Ishikawa (cell line): ENCODE measurements around the gene RBL2.
A peak's percentile ranks its signal among the peaks of the same experiment; 100 is the strongest.

Experiments
- CEBPB ChIP-seq: IDR thresholded peaks from 2 replicates; pipeline ENCODE4 v1.6.1; 2012
- CREB1 ChIP-seq: IDR thresholded peaks from 2 replicates; pipeline ENCODE4 v1.6.1; 2012; ENCODE audit warnings: low read depth
- EGR1 ChIP-seq: IDR thresholded peaks from 2 replicates; pipeline ENCODE4 v1.6.1; 2012
- EP300 ChIP-seq: IDR thresholded peaks from 2 replicates; pipeline ENCODE4 v1.6.1; 2012; ENCODE audit warnings: borderline replicate concordance
- FOXM1 ChIP-seq: IDR thresholded peaks from 2 replicates; pipeline ENCODE4 v1.6.1; 2012; ENCODE audit warnings: low read depth, borderline replicate concordance
- NFIC ChIP-seq: IDR thresholded peaks from 2 replicates; pipeline ENCODE4 v1.6.1; 2012
- RAD21 ChIP-seq: IDR thresholded peaks from 2 replicates; pipeline ENCODE4 v1.6.1; 2012; ENCODE audit warnings: low read depth
- TAF1 ChIP-seq: IDR thresholded peaks from 2 replicates; pipeline ENCODE4 v1.6.1; 2012; ENCODE audit warnings: low read depth, mild to moderate bottlenecking
- TCF12 ChIP-seq: IDR thresholded peaks from 2 replicates; pipeline ENCODE4 v1.6.1; 2012; ENCODE audit warnings: low read depth
- TEAD4 ChIP-seq: IDR thresholded peaks from 2 replicates; pipeline ENCODE4 v1.6.1; 2012
- YY1 ChIP-seq: IDR thresholded peaks from 2 replicates; pipeline ENCODE4 v1.6.1; 2012; ENCODE audit warnings: low read depth
- ZBTB7A ChIP-seq: IDR thresholded peaks from 2 replicates; pipeline ENCODE4 v1.6.1; 2012; ENCODE audit warnings: low read depth
- TF ChIP-seq, protein P1 (sequence below): IDR thresholded peaks from 2 replicates; pipeline ENCODE4 v1.6.1; 2012
- TF ChIP-seq, protein P2 (sequence below): IDR thresholded peaks from 2 replicates; pipeline ENCODE4 v1.6.1; 2012; ENCODE audit warnings: low read depth, mild to moderate bottlenecking
- TF ChIP-seq, protein P3 (sequence below): IDR thresholded peaks from 2 replicates; pipeline ENCODE4 v1.6.1; 2012

The RBL2 gene

DNA sequence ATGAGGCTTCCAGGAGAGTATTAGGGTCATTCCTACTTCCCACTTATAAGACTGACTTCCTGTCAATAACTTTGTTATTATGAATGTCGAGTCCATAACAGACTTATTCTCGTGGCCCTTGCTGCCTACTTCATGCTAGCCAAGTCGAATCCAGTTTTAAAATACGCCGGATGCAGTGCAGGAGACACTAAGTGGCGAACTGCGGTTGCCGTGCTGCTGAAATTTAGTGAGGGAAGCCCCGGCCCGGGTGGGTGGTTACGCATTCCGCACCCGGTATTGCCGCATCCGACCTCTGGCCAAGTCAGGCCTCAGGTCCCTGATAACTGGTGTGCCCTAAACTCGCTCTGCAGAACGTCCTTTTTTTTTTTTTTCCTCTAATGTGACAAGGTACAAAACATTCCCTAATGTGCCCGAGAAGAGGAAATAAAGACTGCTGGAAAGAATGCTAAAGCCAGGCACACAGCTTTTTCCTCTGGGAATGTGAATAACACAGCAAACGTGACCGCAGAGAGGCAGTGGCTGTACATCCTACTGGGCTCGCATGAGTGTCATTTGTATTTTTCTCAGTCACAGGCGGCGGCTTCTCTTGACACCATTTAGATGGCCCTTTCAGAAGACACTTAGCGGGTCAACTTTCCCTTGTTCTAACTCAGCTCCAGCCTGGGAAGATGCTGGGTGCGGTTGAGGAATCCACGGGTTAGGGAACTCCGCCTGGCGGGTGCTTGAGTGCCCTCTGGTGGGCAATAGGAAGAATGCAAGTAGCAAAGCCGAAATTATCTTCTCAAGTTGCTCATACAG lies 75.8 kb downstream of the RBL2 start:
- TF ChIP-seq NFIC (no peak), RAD21 (peak; percentile 78)

DNA sequence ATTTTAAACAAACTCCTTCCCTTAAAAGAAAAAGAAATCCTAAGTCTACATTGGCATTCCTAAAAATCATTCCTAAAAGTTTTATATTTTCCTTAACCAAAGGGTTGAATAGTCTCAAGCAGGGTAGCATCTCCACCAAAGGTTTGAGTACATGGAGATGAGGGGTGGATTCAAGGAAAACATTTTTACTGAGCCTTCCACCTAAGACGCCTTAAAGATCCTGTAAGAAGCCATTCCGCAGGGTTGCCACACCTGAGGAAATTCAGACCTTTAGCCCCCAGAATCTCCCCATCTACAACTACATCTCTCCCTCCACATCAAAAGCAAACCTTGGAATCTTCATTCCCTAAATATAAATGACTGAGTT lies 76.4 kb downstream of the RBL2 start:
- TF ChIP-seq CREB1 (no peak), YY1 (no peak), TEAD4 (no peak), RAD21 (no peak), EGR1 (no peak), FOXM1 (no peak), EP300 (no peak), ZBTB7A (no peak), TCF12 (no peak), TAF1 (no peak)
- TF ChIP-seq, protein P1, sequence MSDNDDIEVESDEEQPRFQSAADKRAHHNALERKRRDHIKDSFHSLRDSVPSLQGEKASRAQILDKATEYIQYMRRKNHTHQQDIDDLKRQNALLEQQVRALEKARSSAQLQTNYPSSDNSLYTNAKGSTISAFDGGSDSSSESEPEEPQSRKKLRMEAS, result no peak
- TF ChIP-seq, protein P2, sequence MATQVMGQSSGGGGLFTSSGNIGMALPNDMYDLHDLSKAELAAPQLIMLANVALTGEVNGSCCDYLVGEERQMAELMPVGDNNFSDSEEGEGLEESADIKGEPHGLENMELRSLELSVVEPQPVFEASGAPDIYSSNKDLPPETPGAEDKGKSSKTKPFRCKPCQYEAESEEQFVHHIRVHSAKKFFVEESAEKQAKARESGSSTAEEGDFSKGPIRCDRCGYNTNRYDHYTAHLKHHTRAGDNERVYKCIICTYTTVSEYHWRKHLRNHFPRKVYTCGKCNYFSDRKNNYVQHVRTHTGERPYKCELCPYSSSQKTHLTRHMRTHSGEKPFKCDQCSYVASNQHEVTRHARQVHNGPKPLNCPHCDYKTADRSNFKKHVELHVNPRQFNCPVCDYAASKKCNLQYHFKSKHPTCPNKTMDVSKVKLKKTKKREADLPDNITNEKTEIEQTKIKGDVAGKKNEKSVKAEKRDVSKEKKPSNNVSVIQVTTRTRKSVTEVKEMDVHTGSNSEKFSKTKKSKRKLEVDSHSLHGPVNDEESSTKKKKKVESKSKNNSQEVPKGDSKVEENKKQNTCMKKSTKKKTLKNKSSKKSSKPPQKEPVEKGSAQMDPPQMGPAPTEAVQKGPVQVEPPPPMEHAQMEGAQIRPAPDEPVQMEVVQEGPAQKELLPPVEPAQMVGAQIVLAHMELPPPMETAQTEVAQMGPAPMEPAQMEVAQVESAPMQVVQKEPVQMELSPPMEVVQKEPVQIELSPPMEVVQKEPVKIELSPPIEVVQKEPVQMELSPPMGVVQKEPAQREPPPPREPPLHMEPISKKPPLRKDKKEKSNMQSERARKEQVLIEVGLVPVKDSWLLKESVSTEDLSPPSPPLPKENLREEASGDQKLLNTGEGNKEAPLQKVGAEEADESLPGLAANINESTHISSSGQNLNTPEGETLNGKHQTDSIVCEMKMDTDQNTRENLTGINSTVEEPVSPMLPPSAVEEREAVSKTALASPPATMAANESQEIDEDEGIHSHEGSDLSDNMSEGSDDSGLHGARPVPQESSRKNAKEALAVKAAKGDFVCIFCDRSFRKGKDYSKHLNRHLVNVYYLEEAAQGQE, result no peak
- TF ChIP-seq, protein P3, sequence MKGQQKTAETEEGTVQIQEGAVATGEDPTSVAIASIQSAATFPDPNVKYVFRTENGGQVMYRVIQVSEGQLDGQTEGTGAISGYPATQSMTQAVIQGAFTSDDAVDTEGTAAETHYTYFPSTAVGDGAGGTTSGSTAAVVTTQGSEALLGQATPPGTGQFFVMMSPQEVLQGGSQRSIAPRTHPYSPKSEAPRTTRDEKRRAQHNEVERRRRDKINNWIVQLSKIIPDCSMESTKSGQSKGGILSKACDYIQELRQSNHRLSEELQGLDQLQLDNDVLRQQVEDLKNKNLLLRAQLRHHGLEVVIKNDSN, result no peak

DNA sequence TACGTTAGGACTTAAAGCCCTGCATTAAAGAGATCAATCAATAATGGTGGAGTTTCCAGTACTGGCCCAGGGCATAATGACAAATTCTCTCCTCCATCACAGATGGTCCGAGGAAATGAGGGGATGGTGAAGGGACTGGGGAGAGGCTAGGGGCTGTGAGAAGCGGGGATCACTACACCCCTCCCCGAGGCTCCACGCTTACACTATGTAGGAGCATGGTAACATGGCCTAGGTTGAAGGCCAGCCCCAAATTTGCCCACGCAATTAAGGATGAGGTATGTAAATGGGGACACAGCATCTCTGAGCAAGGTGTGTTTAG lies 76.8 kb downstream of the RBL2 start:
- TF ChIP-seq RAD21 (no peak), YY1 (no peak), ZBTB7A (no peak), TCF12 (no peak), CREB1 (no peak), NFIC (no peak), FOXM1 (no peak), CEBPB (no peak), EGR1 (no peak), TEAD4 (no peak), TAF1 (no peak)
- TF ChIP-seq, protein P1, result no peak
- TF ChIP-seq, protein P3, result no peak
- TF ChIP-seq, protein P2, result no peak

DNA sequence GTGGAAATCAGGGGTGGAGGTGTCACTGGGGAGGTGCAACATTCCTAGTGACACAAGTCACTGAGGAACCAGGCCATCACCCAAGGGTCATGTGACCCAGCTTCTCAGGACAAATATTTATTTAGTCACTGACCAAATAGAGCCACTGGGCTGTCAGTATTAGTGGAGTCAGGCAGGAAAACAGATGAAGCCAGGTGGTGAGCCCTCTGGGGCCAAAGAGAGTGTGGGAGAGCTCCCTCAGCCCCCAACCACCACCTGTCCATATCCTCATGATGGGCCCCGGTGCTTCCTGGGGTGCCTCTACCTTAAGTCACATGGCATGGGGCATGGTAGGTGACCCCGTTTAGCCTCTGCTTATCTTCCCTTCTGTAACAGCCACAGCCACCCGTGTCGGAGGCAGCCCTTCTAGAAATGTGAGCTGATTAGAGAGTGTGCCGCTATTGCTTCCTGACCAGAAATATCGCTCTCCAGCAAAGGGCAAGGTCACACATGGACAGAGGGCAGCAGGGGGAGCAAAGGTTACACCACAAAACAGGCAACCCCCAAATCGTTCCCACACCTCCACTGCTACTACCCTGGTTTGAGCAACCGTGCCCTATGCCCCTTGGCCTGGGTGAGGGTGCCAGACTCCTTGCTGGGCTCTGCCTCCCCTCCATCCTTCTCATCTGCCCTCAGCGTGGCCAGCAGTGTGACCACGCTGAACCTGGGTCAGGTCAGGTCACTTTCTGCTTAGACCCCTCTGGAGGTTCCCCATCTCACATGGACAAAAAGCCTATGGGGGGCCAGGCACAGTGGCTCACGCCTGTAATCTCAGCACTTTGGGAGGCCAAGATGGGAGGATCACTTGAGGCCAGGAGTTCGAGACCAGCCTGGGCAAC lies 77.4 kb downstream of the RBL2 start:
- TF ChIP-seq FOXM1, result no peak
- TF ChIP-seq, protein P2, result no peak
- no peak for TF ChIP-seq TCF12
- no peak for TF ChIP-seq TEAD4
- TF ChIP-seq ZBTB7A, result no peak
- TF ChIP-seq NFIC, result no peak
- TF ChIP-seq, protein P3, result no peak
- no peak for TF ChIP-seq YY1
- no peak for TF ChIP-seq EGR1
- TF ChIP-seq, protein P1, result no peak
- TF ChIP-seq RAD21, result no peak
